ENCODE data around the gene INPP5F.

Gene INPP5F

DNA sequence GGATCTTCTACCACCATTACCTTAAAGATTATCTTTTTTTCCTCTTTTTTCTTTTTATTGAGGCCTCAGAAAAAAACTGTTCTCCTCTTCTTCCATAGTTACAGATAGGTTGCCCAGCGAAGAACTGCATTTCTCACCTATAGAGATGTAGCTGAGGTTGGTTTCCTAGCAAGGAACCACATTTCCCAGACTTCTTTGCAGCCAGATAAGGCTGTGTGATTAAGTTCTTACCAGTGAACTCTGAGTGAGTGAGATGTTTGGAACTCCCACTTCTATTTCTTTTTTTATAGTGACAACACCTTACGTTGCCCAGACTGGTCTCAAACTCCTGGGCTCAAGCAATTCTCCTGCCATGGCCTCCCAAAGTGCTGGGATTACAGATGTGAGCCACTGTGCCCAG lies 152.7 kb downstream of the INPP5F start:
- TF ChIP-seq SUZ12 (IDR thresholded peaks at IDR 0.05; ENCODE audit: extremely low read depth, insufficient read depth, insufficient read length) (no peak), YY1 (IDR thresholded peaks at IDR 0.05; ENCODE audit: insufficient read depth, insufficient read length) (no peak), ZNF274 (IDR thresholded peaks at IDR 0.05; ENCODE audit: low read depth, low read length) (no peak)

More for the DNA sequence above, 152.7 kb downstream of the INPP5F start:
- H3K4me1 ChIP-seq (ENCODE audit: insufficient read depth, insufficient read length), result no peaks in the 10 kb centered on the region
- no peak overlapping the region for H3K4me3 ChIP-seq (ENCODE audit: insufficient read length, low read depth)
- H3K9me3 ChIP-seq (ENCODE audit: insufficient read depth, low read length), result no peaks in the 10 kb centered on the region
- no peak overlapping the region for H3K9ac ChIP-seq (ENCODE audit: insufficient read length, low read depth)
- no peak for DNase-seq (ENCODE audit: low read depth, low spot score)
- no peaks in the 10 kb centered on the region for H3K36me3 ChIP-seq (ENCODE audit: insufficient read depth, insufficient read length, low read length)
- H3K27me3 ChIP-seq (ENCODE audit: insufficient read depth, insufficient read length), result no peaks in the 10 kb centered on the region

All from NT2/D1 (cell line).